GM12801 (cell line): ENCODE results near the gene DDR2.

Experiments used
- CTCF ChIP-seq: IDR thresholded peaks from one replicate; pipeline ENCODE4 v1.5.1; 2011; ENCODE audit warnings: control low read depth; ENCODE audit not compliant: insufficient read length; ENCODE audit errors: extremely low read depth

DDR2 gene

DNA sequence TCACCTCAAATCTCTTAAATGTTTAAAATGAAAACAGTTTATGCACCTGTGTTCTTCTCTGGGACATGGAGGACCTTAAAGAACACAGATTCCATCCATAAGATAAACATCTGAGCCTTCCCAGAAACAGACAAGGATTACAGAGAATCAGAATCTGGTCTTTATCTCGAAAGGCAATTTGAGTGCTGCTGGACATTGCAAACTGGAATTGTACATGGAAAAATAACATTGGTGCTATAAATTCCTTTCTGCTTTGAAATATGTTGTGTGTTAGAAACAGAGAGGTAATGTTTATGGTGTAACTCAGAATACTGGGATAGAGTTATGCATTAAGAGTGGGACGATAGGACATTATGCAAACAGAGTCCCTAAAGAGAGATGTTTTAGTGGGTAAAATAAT is 6.6 kb upstream of the DDR2 start:
- no peak for TF ChIP-seq CTCF

GRCh38 chr1:162626094-162626493 is 6.2 kb upstream of the DDR2 start:
- TF ChIP-seq CTCF = no peak

DNA sequence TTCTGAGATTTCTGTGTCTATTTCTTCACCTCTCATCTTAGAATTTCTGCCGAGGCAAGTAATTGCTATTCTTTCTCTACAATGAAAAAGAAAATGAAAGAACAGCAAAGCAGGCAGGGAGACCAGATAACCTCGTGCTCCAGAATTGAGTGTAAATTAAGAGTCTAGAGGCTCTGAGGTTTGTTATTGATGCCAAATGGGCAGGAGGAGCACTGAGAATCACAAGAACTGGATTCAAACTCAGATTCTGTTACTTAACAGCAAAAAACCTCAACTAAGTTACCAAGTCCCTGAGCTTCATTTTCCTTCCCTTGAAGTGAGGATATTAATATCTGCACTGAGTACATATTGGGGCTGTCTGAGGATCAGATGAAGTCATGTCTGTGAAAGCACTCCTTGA is 5.5 kb upstream of the DDR2 start:
- no peak for TF ChIP-seq CTCF

DNA sequence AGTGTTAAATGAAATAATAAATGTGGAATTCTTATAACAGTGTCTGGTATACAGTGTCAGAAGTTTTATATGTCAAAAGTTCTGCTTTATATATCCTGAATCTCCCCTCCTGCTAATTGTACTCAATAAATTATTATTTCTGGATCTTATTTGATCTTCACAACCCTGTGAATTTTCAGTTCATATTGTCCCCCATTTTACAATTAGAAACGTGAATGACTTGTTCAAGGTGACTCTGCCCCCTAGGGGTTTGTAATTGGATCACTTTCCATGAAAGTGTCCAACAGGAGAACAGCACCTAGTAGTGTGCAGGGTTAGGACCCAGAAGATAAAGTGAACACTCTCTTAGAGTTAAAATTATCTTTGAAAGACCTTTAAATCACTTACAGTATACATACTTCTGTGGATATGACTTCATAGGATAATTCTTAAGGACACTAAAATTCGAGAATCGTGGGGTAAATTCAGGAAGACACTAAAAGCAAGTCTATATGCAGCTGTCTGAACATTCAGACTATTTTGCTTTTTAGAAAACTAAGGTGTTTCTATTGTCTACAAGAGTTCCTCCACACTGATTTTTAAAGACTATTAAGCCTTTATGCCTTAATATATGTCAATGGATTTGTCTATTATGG is 4.5 kb upstream of the DDR2 start:
- TF ChIP-seq CTCF = no peak

GRCh38 chr1:162629077-162629627 is 3.1 kb upstream of the DDR2 start:
- TF ChIP-seq CTCF = no peak

DNA sequence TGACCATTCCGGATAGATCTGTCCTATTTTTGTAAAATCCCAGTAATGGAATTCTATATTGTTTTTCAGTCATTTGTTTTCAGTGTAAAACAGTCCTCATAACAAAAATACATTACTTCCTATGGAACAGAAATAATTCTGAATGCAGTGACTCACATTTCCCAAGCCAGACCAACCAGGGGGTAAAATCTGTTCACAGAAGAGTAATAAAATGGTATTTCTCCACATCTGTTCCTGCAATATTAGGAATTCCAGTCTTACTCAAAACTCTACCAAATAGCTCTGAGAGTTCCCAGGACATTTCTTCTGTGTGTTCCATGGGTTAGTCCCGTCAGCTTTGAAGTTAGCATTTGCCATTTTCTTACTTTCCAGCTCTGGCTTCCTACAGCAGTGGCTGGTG is 2.6 kb upstream of the DDR2 start:
- no peak for TF ChIP-seq CTCF

DNA sequence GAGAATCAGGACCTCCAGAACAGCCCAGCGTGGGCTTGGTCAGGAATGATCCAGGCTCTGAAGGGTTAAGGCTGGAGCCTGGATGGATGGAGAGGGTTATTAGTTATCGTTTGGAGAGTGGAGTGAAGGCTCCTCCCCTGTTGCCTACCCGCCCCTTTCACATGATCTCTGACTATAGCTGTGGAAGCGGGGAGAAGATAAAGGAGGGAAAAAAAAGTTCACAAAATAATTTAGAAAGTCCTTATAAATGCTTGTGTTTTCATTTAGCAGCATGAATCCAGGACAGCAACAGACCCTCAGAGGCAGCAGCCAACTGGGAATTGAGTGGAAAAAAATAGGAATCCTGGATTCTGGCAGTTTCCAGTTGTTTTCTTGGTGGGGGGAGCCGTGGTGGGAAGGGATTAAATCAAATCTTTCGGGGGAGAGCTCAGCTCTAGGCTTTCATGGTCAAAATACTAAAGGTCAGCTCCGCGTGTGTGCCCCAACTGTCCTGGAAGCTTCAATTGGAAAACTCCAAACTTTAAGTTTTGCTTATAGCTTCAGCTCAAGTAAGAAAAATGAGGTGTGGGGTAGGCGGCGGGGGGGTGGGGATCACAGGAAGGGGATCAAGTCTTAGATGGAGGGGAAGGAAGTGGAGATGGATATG is 595 bp upstream of the DDR2 start:
- no peak for TF ChIP-seq CTCF
